Endodermal cell (in vitro differentiated cells): ENCODE results near the gene PPP2CA. TPM values are rescaled to one million over a fixed set of nuclear protein-coding genes. Genes with fewer than 3 reads are reported as not detected.
"Not testable (repeated sequence)": the region's sequence is repeated elsewhere in the genome, so short reads cannot be mapped to it uniquely, and the experiment has no call there.

Source experiments
- DNase-seq: peaks from one replicate; pipeline ENCODE4 v3.0.0-alpha.2; 2017
- H3K27ac ChIP-seq: 2 replicates; pipeline ENCODE4 v1.5.1; 2013; ENCODE audit warnings: mild to moderate bottlenecking, low read depth, low read length, moderate library complexity
- H3K27me3 ChIP-seq: 2 replicates; pipeline ENCODE4 v1.6.1; 2013; ENCODE audit warnings: mild to moderate bottlenecking, low read length, moderate library complexity; ENCODE audit not compliant: insufficient read depth, control insufficient read depth, poor library complexity, severe bottlenecking
- H3K36me3 ChIP-seq: 2 replicates; pipeline ENCODE4 v1.7.0; 2013; ENCODE audit warnings: mild to moderate bottlenecking, low read length, moderate library complexity; ENCODE audit not compliant: control insufficient read depth, insufficient read depth
- H3K4me1 ChIP-seq: one replicate; pipeline ENCODE4 v1.7.0; 2013; ENCODE audit warnings: low read length; ENCODE audit not compliant: control insufficient read depth, insufficient read depth
- H3K4me3 ChIP-seq: 2 replicates; pipeline ENCODE4 v1.5.1; 2013; ENCODE audit warnings: mild to moderate bottlenecking, low read length, moderate library complexity
- H3K9ac ChIP-seq: 2 replicates; pipeline ENCODE4 v1.6.1; 2013; ENCODE audit warnings: mild to moderate bottlenecking, low read length, moderate library complexity; ENCODE audit not compliant: poor library complexity, severe bottlenecking; ENCODE audit errors: extremely low read depth
- H3K9me3 ChIP-seq: 2 replicates; pipeline ENCODE4 v1.6.1; 2013; ENCODE audit warnings: mild to moderate bottlenecking, low read length, moderate library complexity; ENCODE audit not compliant: control insufficient read depth
- H3K27ac Mint-ChIP-seq: 2 replicates; pipeline ENCODE4 v1.8.0; 2020; ENCODE audit warnings: mixed read lengths
- H3K27me3 Mint-ChIP-seq: 2 replicates; pipeline ENCODE4 v1.8.0; 2021; ENCODE audit warnings: mild to moderate bottlenecking, mixed read lengths; ENCODE audit not compliant: insufficient read depth
- H3K36me3 Mint-ChIP-seq: 2 replicates; pipeline ENCODE4 v1.8.0; 2020; ENCODE audit warnings: low read depth, mixed read lengths
- H3K4me1 Mint-ChIP-seq: 2 replicates; pipeline ENCODE4 v1.8.0; 2020; ENCODE audit warnings: mixed read lengths
- H3K4me3 Mint-ChIP-seq: 2 replicates; pipeline ENCODE4 v1.8.0; 2020; ENCODE audit warnings: mild to moderate bottlenecking, moderate library complexity, mixed read lengths
- H3K9me3 Mint-ChIP-seq: 2 replicates; pipeline ENCODE4 v1.8.0; 2020; ENCODE audit warnings: mild to moderate bottlenecking, mixed read lengths
- WGBS, 2 experiments: methylation state at CpG; one replicate each; pipeline versions ENCODE4 v1.1.5 to v1.1.7; 2013; ENCODE audit warnings: missing lambda C conversion rate in 2 of 2, mixed read lengths in 1 of 2; ENCODE audit not compliant: insufficient coverage in 1 of 2, insufficient read length in 1 of 2; 5-methylcytosine and 5-hydroxymethylcytosine counted together
- total RNA-seq, 2 donors: library from RNA; stranded (reverse); fragmentation: NEBNext Ultra II Directional in 1 of 2; extraction: Animal tissue kit (Norgen Biotek cat#: 25700) in 1 of 2; gene quantifications; 2 replicates in 1 of 2; 3 replicates in 1 of 2; pipeline ENCODE4 v1.2.1, GENCODE V29; 2021
- TF ChIP-seq, protein P1 (sequence below): fragments of 200-600 bp; sonication (generic); conservative IDR thresholded peaks from 2 replicates; pipeline ENCODE4 v1.5.0; 2021; ENCODE audit warnings: antibody characterized with exemption, mild to moderate bottlenecking

PPP2CA gene
- total RNA-seq, 2 donors from 2014 or later = 174 to 185 TPM

DNA sequence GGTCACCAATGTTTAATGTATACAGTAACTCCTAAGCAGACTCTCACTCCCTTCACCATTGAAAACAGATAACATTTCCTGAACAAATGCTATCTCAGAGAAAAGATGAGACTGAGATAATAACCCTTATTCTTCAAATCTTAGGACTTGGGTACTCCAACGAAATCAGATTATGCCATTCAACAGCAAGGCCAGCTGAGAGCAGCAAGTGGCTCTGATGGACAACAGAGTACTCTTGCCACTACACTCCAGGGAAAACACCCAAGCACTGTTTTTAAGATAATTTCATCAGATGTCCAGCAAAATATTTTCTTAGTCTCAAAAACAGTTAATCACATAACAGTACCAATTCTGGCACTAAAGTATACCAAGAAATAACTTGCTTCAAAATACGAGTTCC is 10.1 kb downstream of the PPP2CA start:
- H3K9ac ChIP-seq = no peak overlapping the region
- Mint-ChIP-seq H3K27ac (no peak overlapping the region), H3K36me3 (peaks cover 45% of the 10 kb centered on the region), H3K27me3 (no peaks in the 10 kb centered on the region), H3K9me3 (peaks cover 8% of the 10 kb centered on the region), H3K4me3 (no peak overlapping the region), H3K4me1 (peaks cover 15% of the 10 kb centered on the region)
- TF ChIP-seq, protein P1, sequence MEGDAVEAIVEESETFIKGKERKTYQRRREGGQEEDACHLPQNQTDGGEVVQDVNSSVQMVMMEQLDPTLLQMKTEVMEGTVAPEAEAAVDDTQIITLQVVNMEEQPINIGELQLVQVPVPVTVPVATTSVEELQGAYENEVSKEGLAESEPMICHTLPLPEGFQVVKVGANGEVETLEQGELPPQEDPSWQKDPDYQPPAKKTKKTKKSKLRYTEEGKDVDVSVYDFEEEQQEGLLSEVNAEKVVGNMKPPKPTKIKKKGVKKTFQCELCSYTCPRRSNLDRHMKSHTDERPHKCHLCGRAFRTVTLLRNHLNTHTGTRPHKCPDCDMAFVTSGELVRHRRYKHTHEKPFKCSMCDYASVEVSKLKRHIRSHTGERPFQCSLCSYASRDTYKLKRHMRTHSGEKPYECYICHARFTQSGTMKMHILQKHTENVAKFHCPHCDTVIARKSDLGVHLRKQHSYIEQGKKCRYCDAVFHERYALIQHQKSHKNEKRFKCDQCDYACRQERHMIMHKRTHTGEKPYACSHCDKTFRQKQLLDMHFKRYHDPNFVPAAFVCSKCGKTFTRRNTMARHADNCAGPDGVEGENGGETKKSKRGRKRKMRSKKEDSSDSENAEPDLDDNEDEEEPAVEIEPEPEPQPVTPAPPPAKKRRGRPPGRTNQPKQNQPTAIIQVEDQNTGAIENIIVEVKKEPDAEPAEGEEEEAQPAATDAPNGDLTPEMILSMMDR = no peak
- H3K9me3 ChIP-seq = peaks cover 39% of the 10 kb centered on the region
- no peak for DNase-seq
- no peaks in the 10 kb centered on the region for H3K4me1 ChIP-seq
- H3K4me3 ChIP-seq = no peak overlapping the region
- H3K27me3 ChIP-seq = no peaks in the 10 kb centered on the region
- 89 to 96% methylated on average over 1 to 2 of the region's 2 CpGs for WGBS, 2 experiments
- H3K36me3 ChIP-seq = peaks cover 54% of the 10 kb centered on the region
- no peak overlapping the region for H3K27ac ChIP-seq

DNA sequence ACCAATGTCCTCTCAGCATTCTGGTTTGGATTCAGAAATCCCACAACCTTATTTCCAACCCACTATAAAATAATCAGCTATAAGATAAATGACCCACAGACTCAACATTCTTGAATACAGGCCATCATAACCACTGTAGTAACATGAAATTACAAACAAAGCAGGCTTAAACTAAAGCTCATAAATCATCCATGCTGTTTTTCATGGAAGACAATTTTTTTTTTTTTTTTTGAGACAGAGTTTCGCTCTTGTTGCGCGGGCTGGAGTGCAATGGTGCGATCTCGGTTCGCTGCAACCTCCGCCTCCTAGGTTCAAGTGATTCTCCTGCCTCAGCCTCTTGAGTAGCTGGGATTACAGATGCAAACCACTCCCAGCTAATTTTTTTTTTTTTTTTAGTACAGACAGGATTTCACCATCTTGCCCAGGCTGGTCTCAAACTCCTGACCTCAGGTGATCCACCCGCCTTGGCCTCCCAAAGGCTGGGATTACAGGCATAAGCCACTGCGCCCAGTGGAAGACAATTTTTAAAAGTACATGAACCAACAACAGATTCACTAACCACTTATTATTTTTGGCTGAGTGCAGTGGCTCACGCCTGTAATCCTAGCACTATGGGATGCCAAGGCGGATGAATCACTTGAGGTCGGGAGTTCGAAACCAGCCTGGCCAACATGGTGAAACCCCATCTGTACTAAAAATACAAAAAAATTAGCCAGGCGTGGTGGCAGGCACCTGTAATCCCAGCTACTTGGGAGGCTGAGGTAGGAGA is 14.4 kb downstream of the PPP2CA start:
- H3K27ac Mint-ChIP-seq, H3K27me3 Mint-ChIP-seq, H3K9me3 Mint-ChIP-seq, H3K4me3 Mint-ChIP-seq, H3K9ac ChIP-seq, H3K27me3 ChIP-seq, H3K4me3 ChIP-seq, DNase-seq, H3K27ac ChIP-seq, H3K4me1 ChIP-seq, H3K4me1 Mint-ChIP-seq: not testable (repeated sequence)
- peaks cover 29% of the 10 kb centered on the region for H3K36me3 Mint-ChIP-seq
- 95 to 97% methylated on average over 4 to 14 of the region's 14 CpGs for WGBS, 2 experiments
- Histone ChIP-seq H3K36me3 (peaks cover 47% of the 10 kb centered on the region), H3K9me3 (peaks cover 39% of the 10 kb centered on the region)

DNA sequence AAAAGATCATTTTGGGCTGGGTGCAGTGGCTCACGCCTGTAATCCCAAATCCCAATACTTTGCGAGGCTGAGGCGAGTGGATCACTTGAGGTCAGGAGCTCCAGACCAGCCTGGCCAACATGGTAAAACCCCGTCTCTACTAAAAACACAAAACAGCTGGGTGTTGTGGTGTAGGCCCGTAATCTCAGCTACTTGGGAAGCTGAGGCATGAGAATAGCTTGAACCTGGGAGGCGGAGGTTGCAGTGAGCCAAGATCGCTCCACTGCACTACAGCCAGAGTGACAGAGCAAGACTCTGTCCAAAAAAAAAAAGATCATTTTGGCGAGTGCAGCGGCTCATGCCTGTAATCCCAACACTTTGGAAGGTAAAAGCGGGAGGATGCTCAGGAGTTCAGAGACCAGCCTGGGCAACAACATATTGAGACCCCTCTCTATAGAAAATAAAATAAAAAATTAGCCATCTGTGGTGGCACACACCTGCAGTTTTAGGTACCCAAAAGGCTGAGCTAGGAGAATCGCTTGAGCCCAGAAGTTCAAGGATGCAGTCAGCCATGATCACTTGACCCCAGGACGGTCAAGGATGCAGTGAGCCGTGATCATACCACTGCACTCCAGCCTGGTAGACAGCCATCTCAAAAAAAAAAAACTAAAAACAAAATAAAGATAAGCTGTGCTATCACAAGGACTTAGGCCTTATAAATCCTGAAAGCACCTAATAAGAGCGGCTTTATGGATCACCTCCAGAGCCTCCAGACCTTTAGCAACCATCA is 16.2 kb downstream of the PPP2CA start:
- DNase-seq = no peak
- H3K9ac ChIP-seq = no peak overlapping the region
- no peak overlapping the region for H3K4me3 ChIP-seq
- Mint-ChIP-seq H3K27ac (peak overlapping the region; percentile 39), H3K27me3 (no peaks in the 10 kb centered on the region), H3K9me3 (peaks cover 8% of the 10 kb centered on the region), H3K36me3 (peaks cover 35% of the 10 kb centered on the region), H3K4me1 (peaks cover 11% of the 10 kb centered on the region), H3K4me3 (no peak overlapping the region)
- peaks cover 28% of the 10 kb centered on the region for H3K9me3 ChIP-seq
- WGBS, 2 experiments = 88 to 92% methylated on average over 11 to 14 of the region's 14 CpGs
- H3K36me3 ChIP-seq = peaks cover 50% of the 10 kb centered on the region
- no peak overlapping the region for H3K27ac ChIP-seq
- no peaks in the 10 kb centered on the region for H3K4me1 ChIP-seq
- no peaks in the 10 kb centered on the region for H3K27me3 ChIP-seq
- TF ChIP-seq, protein P1 = no peak
